SU-DHL-6 (cell line): Measurements from ENCODE around the gene MYO1D.

Experiments
- EZH2phosphoT487 ChIP-seq: fragments of 200-600 bp; sonication (generic), shearing (Covaris generic); conservative IDR thresholded peaks from 2 replicates; pipeline ENCODE4 v1.6.1; 2018; ENCODE audit warnings: mild to moderate bottlenecking, antibody characterized with exemption, low read length, moderate library complexity, mixed read lengths
- TF ChIP-seq, protein P1 (sequence below): fragments of 200-600 bp; sonication (generic); IDR thresholded peaks from one replicate; pipeline ENCODE4 v1.5.1; 2017; ENCODE audit warnings: antibody characterized with exemption, mild to moderate bottlenecking, low read length, moderate library complexity; ENCODE audit not compliant: insufficient read depth, poor library complexity, severe bottlenecking

DNA sequence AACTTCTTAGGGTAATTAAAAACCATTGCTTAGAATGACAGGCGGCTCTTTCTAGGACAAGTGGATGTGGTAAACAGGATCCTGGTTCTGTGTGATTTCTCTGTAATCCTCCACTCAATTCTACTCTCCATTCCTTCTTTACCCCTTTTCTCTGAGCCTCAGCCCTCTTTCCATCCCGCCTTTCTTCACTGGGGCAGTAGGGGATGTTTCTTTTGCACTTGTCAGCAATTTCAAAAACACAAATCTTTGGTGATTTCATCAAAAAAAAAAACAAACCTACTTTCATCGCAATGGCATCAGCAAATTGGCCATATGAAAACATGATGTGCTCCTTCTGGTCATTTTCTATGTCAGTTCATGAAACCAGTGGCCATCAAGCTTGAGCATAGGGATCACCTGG lies 285.5 kb downstream of the MYO1D start:
- TF ChIP-seq, protein P1, sequence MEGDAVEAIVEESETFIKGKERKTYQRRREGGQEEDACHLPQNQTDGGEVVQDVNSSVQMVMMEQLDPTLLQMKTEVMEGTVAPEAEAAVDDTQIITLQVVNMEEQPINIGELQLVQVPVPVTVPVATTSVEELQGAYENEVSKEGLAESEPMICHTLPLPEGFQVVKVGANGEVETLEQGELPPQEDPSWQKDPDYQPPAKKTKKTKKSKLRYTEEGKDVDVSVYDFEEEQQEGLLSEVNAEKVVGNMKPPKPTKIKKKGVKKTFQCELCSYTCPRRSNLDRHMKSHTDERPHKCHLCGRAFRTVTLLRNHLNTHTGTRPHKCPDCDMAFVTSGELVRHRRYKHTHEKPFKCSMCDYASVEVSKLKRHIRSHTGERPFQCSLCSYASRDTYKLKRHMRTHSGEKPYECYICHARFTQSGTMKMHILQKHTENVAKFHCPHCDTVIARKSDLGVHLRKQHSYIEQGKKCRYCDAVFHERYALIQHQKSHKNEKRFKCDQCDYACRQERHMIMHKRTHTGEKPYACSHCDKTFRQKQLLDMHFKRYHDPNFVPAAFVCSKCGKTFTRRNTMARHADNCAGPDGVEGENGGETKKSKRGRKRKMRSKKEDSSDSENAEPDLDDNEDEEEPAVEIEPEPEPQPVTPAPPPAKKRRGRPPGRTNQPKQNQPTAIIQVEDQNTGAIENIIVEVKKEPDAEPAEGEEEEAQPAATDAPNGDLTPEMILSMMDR = no peak
- TF ChIP-seq EZH2phosphoT487 = no peak
